Activated CD8-positive, alpha-beta memory T cell treated with anti-CD3 and anti-CD28 coated beads, Interleukin-2, amount 50 U/mL, for 24 hours (primary cell): Measurements from ENCODE around the gene MYLK.
"Not testable (repeated sequence)": the region's sequence is repeated elsewhere in the genome, so short reads cannot be mapped to it uniquely, and the experiment has no call there.

Experiments
- DNase-seq: peaks from one replicate; pipeline ENCODE4 v3.0.0-alpha.2; 2020; ENCODE audit errors: extremely low read depth

Gene MYLK

GRCh38 chr3:123884203-123884831 lies at the start of gene MYLK:
TSS of gene MYLK (minus strand) at chr3:123884332. CDS start at chr3:123793841, 90,491 bp downstream.
- no peak for DNase-seq

- no peak for DNase-seq
These were observed 46.3 kb upstream of the MYLK start for GRCh38 chr3:123930445-123930844.

- no peak for DNase-seq
These were observed 45.2 kb upstream of the MYLK start for GRCh38 chr3:123929325-123929724.

GRCh38 chr3:123926396-123926795 lies 42.3 kb upstream of the MYLK start:
- DNase-seq: no peak

GRCh38 chr3:123920868-123921267 lies 36.7 kb upstream of the MYLK start:
- no peak for DNase-seq

- DNase-seq: no peak
These were observed 36.3 kb upstream of the MYLK start for GRCh38 chr3:123920383-123920782.

GRCh38 chr3:123919353-123919752 lies 35.2 kb upstream of the MYLK start:
- DNase-seq: no peak

GRCh38 chr3:123914829-123915228 lies 30.7 kb upstream of the MYLK start:
- no peak for DNase-seq

- DNase-seq: no peak
These were observed 25.7 kb upstream of the MYLK start for GRCh38 chr3:123909785-123910184.

- no peak for DNase-seq
These were observed 23.6 kb upstream of the MYLK start for GRCh38 chr3:123907720-123908119.

GRCh38 chr3:123899300-123899865 lies 15.3 kb upstream of the MYLK start:
- DNase-seq: no peak

- DNase-seq: no peak
These were observed 8.9 kb upstream of the MYLK start for GRCh38 chr3:123893012-123893411.

- no peak for DNase-seq
These were observed 8.1 kb upstream of the MYLK start for GRCh38 chr3:123892195-123892594.

GRCh38 chr3:123890991-123891390 lies 6.9 kb upstream of the MYLK start:
- DNase-seq: not testable (repeated sequence)

GRCh38 chr3:123890162-123890561 lies 6.0 kb upstream of the MYLK start:
- not testable (repeated sequence) for DNase-seq

- DNase-seq: no peak
These were observed 861 bp upstream of the MYLK start for GRCh38 chr3:123884993-123885392.

GRCh38 chr3:123883701-123884202 lies 380 bp downstream of the MYLK start:
- no peak for DNase-seq

- DNase-seq: no peak
These were observed 1.0 kb downstream of the MYLK start for GRCh38 chr3:123883111-123883510.

- DNase-seq: no peak
These were observed 2.4 kb downstream of the MYLK start for GRCh38 chr3:123881771-123882170.

GRCh38 chr3:123880998-123881561 lies 3.1 kb downstream of the MYLK start:
- DNase-seq: no peak

- DNase-seq: no peak
These were observed 5.3 kb downstream of the MYLK start for GRCh38 chr3:123878807-123879206.

- DNase-seq: no peak
These were observed 6.2 kb downstream of the MYLK start for GRCh38 chr3:123877965-123878364.

GRCh38 chr3:123877466-123877865 lies 6.7 kb downstream of the MYLK start:
- no peak for DNase-seq
